SK-N-SH treated with all-trans-retinoic acid at 6 μM for 48 hours (cell line): ENCODE data around the gene CACHD1.

ENCODE experiments used
- ATAC-seq: fragments of 200-7000 bp; cut with Tn5 transposase; 3 replicates; pipeline ENCODE4 v1.9.1; 2020; ENCODE audit warnings: mild to moderate bottlenecking, moderate library complexity
- ARNTL ChIP-seq: fragments of 450-650 bp; formaldehyde crosslinking; IDR thresholded peaks from 2 replicates; pipeline ENCODE4 v1.5.0; 2020; ENCODE audit warnings: low read depth, mild to moderate bottlenecking, moderate library complexity, borderline replicate concordance
- BACH2 ChIP-seq: fragments of 250-450 bp; sonication (Bioruptor Pico); IDR thresholded peaks from 2 replicates; pipeline ENCODE4 v1.9.0; 2021; ENCODE audit warnings: mild to moderate bottlenecking, borderline replicate concordance
- ESRRG ChIP-seq: fragments of 250-450 bp; sonication (Bioruptor Pico); IDR thresholded peaks from 2 replicates; pipeline ENCODE4 v1.6.1; 2021; ENCODE audit warnings: mild to moderate bottlenecking
- GLIS3 ChIP-seq: fragments of 250-450 bp; sonication (Bioruptor Pico); IDR thresholded peaks from 2 replicates; pipeline ENCODE4 v1.5.0; 2020; ENCODE audit warnings: mild to moderate bottlenecking, moderate library complexity
- ISL1 ChIP-seq: fragments of 250-450 bp; sonication (Bioruptor Pico); IDR thresholded peaks from 2 replicates; pipeline ENCODE4 v2.1.2; 2022; ENCODE audit warnings: mild to moderate bottlenecking, moderate library complexity
- OSR1 ChIP-seq: fragments of 250-450 bp; sonication (Bioruptor Pico); IDR thresholded peaks from 2 replicates; pipeline ENCODE4 v1.8.0; 2022; ENCODE audit warnings: moderate library complexity, mild to moderate bottlenecking, inconsistent platforms
- PPARA ChIP-seq: fragments of 250-450 bp; sonication (Bioruptor Pico); IDR thresholded peaks from 2 replicates; pipeline ENCODE4 v1.5.0; 2020; ENCODE audit warnings: mild to moderate bottlenecking, borderline replicate concordance
- RARB ChIP-seq: fragments of 250-450 bp; sonication (Bioruptor Pico); IDR thresholded peaks from 2 replicates; pipeline ENCODE4 v1.8.0; 2021; ENCODE audit warnings: mild to moderate bottlenecking, moderate library complexity
- SNAI2 ChIP-seq: fragments of 250-450 bp; sonication (Bioruptor Pico); IDR thresholded peaks from 2 replicates; pipeline ENCODE4 v1.5.0; 2020; ENCODE audit warnings: mild to moderate bottlenecking, moderate library complexity
- TCF4 ChIP-seq: fragments of 250-450 bp; sonication (Bioruptor Pico); IDR thresholded peaks from 2 replicates; pipeline ENCODE4 v1.8.0; 2021; ENCODE audit warnings: mild to moderate bottlenecking, moderate library complexity, borderline replicate concordance
- ZC3H10 ChIP-seq: fragments of 250-450 bp; sonication (Bioruptor Pico); IDR thresholded peaks from 2 replicates; pipeline ENCODE4 v1.5.1; 2021; ENCODE audit warnings: mild to moderate bottlenecking, moderate library complexity
- ZFP3 ChIP-seq: fragments of 250-450 bp; sonication (Bioruptor Pico); IDR thresholded peaks from 2 replicates; pipeline ENCODE4 v1.5.0; 2020; ENCODE audit warnings: mild to moderate bottlenecking, moderate library complexity
- ZNF565 ChIP-seq: fragments of 450-650 bp; formaldehyde crosslinking; conservative IDR thresholded peaks from 2 replicates; pipeline ENCODE4 v1.5.0; 2020; ENCODE audit warnings: low read depth, mild to moderate bottlenecking, moderate library complexity
- ZNF70 ChIP-seq: fragments of 450-650 bp; formaldehyde crosslinking; IDR thresholded peaks from 2 replicates; pipeline ENCODE4 v1.5.0; 2020; ENCODE audit warnings: mild to moderate bottlenecking, moderate library complexity
- TF ChIP-seq, protein P1 (sequence below): fragments of 250-450 bp; sonication (Bioruptor Pico); IDR thresholded peaks from 2 replicates; pipeline ENCODE4 v1.8.0; 2020; ENCODE audit warnings: mild to moderate bottlenecking, moderate library complexity, borderline replicate concordance
- TF ChIP-seq, protein P2 (sequence below): fragments of 250-450 bp; sonication (Bioruptor Pico); IDR thresholded peaks from 2 replicates; pipeline ENCODE4 v1.5.1; 2020; ENCODE audit warnings: low read depth, mild to moderate bottlenecking, moderate library complexity
- TF ChIP-seq, protein P3 (sequence below): fragments of 250-450 bp; sonication (Bioruptor Pico); IDR thresholded peaks from 2 replicates; pipeline ENCODE4 v1.5.0; 2020; ENCODE audit warnings: mild to moderate bottlenecking, moderate library complexity
- TF ChIP-seq, protein P4 (sequence below): fragments of 250-450 bp; sonication (Bioruptor Pico); IDR thresholded peaks from 2 replicates; pipeline ENCODE4 v1.8.0; 2021; ENCODE audit warnings: low read depth, mild to moderate bottlenecking, moderate library complexity, borderline replicate concordance
- TF ChIP-seq, protein P5 (sequence below): fragments of 250-450 bp; sonication (Bioruptor Pico); IDR thresholded peaks from 2 replicates; pipeline ENCODE4 v1.5.1; 2021; ENCODE audit warnings: mild to moderate bottlenecking, moderate library complexity

The CACHD1 gene

DNA sequence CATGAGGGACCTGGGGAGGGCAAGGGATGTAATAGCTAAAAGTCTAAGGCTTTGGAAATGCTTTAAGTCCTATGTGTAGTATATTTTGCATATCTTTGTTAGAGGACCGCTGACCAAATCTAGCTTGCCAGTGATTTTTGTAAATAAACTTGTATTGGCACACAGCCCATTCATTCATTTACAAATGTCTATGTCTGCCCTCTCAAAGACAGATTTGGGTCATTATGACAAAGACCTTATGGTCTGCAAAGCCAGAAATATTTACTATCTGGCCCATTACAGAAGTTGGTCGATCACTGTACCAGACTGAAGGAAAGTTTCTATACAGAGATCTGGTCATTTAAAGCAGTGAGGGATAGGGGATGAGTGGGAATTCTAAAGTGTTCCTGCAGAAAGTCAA, 154.9 kb downstream of the CACHD1 start:
- ATAC-seq = peak; percentile 17; the same call in 2 of the 3 replicates
- TF ChIP-seq SNAI2 (CRISPR knock-in tag) (no peak), ARNTL (CRISPR knock-in tag) (no peak), RARB (CRISPR knock-in tag) (no peak)
- TF ChIP-seq, protein P1, sequence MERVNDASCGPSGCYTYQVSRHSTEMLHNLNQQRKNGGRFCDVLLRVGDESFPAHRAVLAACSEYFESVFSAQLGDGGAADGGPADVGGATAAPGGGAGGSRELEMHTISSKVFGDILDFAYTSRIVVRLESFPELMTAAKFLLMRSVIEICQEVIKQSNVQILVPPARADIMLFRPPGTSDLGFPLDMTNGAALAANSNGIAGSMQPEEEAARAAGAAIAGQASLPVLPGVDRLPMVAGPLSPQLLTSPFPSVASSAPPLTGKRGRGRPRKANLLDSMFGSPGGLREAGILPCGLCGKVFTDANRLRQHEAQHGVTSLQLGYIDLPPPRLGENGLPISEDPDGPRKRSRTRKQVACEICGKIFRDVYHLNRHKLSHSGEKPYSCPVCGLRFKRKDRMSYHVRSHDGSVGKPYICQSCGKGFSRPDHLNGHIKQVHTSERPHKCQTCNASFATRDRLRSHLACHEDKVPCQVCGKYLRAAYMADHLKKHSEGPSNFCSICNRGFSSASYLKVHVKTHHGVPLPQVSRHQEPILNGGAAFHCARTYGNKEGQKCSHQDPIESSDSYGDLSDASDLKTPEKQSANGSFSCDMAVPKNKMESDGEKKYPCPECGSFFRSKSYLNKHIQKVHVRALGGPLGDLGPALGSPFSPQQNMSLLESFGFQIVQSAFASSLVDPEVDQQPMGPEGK (CRISPR knock-in tag) = no peak

DNA sequence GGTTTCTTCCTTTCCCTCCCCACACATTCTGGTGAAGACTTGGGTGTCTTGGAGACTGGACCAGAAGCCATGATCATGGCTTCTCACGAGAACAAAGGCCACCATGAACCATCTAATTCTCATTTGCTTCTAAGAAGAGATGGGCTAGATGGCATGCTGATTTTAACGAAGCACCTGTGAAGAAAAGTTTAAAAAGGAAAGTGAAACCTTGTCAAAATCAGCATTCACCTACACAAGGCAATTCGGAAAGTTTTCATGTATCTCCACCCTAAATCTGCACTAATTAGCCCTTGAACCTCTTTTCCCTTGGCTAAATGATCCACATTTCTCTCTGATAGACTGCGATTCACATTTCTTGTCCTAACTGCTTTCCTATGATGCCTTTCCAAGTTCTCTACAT, 160.7 kb downstream of the CACHD1 start:
- no peak for ATAC-seq
- TF ChIP-seq, protein P2, sequence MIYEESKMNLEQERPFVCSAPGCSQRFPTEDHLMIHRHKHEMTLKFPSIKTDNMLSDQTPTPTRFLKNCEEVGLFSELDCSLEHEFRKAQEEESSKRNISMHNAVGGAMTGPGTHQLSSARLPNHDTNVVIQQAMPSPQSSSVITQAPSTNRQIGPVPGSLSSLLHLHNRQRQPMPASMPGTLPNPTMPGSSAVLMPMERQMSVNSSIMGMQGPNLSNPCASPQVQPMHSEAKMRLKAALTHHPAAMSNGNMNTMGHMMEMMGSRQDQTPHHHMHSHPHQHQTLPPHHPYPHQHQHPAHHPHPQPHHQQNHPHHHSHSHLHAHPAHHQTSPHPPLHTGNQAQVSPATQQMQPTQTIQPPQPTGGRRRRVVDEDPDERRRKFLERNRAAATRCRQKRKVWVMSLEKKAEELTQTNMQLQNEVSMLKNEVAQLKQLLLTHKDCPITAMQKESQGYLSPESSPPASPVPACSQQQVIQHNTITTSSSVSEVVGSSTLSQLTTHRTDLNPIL (CRISPR knock-in tag) = no peak
- TF ChIP-seq TCF4 (CRISPR knock-in tag) = no peak
- TF ChIP-seq, all 23 proteins: peak for 0

DNA sequence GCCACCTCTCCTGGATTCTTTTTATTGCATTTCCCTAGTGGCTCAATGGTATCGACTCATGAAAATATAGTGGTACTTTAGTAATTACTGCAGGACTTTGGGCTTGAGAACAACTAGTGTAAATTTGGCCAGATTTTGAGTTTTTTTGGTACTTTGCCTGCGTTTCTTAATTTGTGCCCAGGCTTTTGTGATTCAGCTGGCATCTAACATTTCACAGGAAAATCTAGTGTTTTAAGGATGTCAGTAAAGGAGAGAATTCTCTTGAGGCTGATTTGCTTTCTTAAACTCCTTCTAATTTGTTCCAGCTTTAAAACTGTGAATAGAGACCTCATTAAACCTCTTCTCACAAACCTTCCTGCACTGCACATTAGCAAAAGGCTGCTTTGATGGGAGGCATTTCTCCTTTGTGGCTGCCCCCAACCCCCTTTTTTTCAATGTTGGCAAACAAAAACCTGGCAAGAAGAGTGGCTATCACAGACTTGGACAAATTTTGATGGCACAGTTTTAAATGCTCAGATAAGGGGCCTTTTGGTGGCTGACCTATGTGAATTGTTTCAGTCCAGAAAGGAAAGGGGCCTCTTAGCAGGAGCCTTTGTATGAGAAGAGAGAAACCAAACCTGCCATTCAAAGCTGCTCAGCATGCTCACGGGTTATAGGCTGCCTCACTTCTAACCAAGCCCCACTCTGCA, 161.6 kb downstream of the CACHD1 start:
- no peak for ATAC-seq
- TF ChIP-seq OSR1 (CRISPR knock-in tag) = no peak
- TF ChIP-seq SNAI2 (CRISPR knock-in tag) = no peak
- no peak for TF ChIP-seq RARB (CRISPR knock-in tag)
- no peak for TF ChIP-seq ZNF565
- TF ChIP-seq, protein P3, sequence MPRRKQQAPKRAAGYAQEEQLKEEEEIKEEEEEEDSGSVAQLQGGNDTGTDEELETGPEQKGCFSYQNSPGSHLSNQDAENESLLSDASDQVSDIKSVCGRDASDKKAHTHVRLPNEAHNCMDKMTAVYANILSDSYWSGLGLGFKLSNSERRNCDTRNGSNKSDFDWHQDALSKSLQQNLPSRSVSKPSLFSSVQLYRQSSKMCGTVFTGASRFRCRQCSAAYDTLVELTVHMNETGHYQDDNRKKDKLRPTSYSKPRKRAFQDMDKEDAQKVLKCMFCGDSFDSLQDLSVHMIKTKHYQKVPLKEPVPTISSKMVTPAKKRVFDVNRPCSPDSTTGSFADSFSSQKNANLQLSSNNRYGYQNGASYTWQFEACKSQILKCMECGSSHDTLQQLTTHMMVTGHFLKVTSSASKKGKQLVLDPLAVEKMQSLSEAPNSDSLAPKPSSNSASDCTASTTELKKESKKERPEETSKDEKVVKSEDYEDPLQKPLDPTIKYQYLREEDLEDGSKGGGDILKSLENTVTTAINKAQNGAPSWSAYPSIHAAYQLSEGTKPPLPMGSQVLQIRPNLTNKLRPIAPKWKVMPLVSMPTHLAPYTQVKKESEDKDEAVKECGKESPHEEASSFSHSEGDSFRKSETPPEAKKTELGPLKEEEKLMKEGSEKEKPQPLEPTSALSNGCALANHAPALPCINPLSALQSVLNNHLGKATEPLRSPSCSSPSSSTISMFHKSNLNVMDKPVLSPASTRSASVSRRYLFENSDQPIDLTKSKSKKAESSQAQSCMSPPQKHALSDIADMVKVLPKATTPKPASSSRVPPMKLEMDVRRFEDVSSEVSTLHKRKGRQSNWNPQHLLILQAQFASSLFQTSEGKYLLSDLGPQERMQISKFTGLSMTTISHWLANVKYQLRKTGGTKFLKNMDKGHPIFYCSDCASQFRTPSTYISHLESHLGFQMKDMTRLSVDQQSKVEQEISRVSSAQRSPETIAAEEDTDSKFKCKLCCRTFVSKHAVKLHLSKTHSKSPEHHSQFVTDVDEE (CRISPR knock-in tag) = no peak

DNA sequence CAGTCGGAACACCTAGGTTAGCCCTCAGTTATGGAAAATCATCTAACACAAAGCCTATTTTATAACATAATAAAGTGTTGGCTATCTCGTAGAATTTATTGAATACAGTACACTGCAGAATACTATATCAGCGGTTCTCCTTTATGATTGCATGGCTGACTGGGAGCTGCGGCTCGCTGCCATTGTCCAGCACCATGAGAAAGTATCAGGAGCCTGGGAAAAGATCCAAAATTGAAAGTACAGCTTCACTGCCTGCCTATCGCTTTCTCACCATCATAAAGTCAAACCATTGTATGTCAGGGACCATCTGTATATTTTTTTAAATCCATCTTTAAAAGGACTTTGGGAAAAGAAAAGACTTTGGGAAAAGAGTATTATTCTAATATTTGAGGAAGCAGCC, 163.0 kb downstream of the CACHD1 start:
- ATAC-seq = no peak
- TF ChIP-seq BACH2 = no peak
- TF ChIP-seq, protein P1 (CRISPR knock-in tag) = no peak
- TF ChIP-seq ZC3H10 (CRISPR knock-in tag) = no peak
- no peak for TF ChIP-seq ZNF565
- no peak for TF ChIP-seq ZFP3 (CRISPR knock-in tag)
- TF ChIP-seq, protein P4, sequence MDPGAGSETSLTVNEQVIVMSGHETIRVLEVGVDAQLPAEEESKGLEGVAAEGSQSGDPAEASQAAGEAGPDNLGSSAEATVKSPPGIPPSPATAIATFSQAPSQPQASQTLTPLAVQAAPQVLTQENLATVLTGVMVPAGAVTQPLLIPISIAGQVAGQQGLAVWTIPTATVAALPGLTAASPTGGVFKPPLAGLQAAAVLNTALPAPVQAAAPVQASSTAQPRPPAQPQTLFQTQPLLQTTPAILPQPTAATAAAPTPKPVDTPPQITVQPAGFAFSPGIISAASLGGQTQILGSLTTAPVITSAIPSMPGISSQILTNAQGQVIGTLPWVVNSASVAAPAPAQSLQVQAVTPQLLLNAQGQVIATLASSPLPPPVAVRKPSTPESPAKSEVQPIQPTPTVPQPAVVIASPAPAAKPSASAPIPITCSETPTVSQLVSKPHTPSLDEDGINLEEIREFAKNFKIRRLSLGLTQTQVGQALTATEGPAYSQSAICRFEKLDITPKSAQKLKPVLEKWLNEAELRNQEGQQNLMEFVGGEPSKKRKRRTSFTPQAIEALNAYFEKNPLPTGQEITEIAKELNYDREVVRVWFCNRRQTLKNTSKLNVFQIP (CRISPR knock-in tag) = no peak
- no peak for TF ChIP-seq ISL1 (CRISPR knock-in tag)
- TF ChIP-seq, protein P3 (CRISPR knock-in tag) = no peak
- TF ChIP-seq OSR1 (CRISPR knock-in tag) = no peak
- TF ChIP-seq ESRRG = no peak
- TF ChIP-seq, protein P2 (CRISPR knock-in tag) = no peak
- no peak for TF ChIP-seq GLIS3 (CRISPR knock-in tag)
- TF ChIP-seq, protein P5, sequence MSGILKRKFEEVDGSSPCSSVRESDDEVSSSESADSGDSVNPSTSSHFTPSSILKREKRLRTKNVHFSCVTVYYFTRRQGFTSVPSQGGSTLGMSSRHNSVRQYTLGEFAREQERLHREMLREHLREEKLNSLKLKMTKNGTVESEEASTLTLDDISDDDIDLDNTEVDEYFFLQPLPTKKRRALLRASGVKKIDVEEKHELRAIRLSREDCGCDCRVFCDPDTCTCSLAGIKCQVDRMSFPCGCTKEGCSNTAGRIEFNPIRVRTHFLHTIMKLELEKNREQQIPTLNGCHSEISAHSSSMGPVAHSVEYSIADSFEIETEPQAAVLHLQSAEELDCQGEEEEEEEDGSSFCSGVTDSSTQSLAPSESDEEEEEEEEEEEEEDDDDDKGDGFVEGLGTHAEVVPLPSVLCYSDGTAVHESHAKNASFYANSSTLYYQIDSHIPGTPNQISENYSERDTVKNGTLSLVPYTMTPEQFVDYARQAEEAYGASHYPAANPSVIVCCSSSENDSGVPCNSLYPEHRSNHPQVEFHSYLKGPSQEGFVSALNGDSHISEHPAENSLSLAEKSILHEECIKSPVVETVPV (CRISPR knock-in tag) = no peak
- TF ChIP-seq ZNF70 (CRISPR knock-in tag) = no peak
- TF ChIP-seq PPARA = no peak
